ENCODE measurements around the gene ZBTB45.

ZBTB45 gene

GRCh38 chr19:58538257-58539168, 18.9 kb upstream of the ZBTB45 start:
- DNase-seq, result no peak

GRCh38 chr19:58536852-58537798, 17.5 kb upstream of the ZBTB45 start:
- DNase-seq, result no peak

- DNase-seq, result no peak
Observed at GRCh38 chr19:58535857-58536256, 16.2 kb upstream of the ZBTB45 start.

DNA sequence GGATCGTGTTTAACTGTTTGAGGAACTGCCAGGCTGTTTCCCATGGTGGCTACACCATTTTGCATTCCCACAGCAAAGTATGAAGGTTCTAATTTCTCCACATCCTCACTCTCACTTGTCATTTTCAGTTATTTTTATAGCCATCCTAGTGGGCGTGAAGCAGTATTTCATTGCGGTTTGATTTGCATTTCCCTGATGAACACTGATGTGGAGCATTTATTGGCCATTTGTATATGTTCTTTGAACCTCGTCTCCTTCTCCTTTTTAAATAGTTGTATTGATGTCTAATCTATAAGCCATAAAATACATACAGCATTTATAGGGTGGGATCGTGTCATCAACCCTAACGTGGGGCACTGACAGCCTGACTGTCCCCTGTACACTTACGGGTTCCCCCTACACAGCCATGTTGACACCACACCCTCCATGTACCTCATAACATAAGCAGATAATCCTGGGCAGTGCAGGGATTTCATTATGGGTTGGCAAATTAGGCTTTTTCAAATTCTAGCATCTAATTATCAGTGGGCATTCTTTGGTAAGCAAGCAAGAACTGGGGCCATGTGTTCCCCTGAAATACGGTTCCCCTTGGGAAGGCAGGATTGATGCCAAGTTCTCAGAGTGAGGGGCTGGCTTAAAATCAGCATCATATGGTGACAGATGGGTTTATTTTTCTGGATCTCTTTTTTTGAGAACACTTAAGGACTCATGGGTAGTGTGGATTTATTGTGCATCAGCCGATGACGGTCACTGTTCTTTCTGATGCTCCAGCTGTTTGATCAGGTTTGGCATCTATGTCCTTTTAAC, 11.6 kb upstream of the ZBTB45 start:
- no peak for DNase-seq

- no peak for DNase-seq
Observed at GRCh38 chr19:58529405-58529804, 9.8 kb upstream of the ZBTB45 start.

GRCh38 chr19:58522709-58523108, 3.1 kb upstream of the ZBTB45 start:
- DNase-seq, result no peak

DNA sequence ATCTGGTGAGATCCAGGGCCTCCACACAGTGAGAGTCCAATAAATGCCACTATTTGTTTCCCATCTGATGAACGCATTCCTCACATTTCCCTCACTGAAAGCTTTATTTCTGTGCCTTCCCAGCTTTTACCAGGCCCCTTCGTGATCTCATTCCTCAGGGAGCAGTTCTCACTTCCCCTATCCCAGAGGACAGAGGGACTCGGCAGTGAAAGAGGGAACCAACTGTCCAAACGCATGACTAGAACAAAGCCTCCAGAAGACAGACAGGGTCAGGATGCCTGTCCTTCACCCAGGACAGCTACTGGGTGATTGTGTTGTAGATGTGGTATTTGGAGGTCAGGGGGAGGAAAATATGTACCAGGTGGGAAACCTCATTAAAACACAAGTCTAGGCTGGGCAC, 2.0 kb upstream of the ZBTB45 start:
- DNase-seq, result no peak

DNA sequence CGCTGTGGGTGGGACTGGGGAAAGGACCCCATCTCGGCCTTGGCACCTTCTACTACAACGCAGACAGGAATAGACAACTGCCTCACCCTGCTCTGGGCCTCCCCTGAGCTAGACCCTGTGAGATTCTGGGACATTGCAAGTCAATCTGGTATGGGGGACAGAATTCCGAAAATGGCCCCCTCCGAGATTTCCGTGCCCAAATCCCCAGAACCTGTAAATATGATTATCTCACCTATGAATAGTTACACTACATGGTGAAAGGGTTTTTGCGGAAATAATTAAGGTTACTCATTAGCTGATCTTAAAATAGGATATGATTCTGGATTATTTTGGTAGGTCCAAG, 618 bp upstream of the ZBTB45 start:
- DNase-seq, result no peak

GRCh38 chr19:58519087-58519354, 589 bp downstream of the ZBTB45 start:
- DNase-seq, result peak; percentile 66

DNA sequence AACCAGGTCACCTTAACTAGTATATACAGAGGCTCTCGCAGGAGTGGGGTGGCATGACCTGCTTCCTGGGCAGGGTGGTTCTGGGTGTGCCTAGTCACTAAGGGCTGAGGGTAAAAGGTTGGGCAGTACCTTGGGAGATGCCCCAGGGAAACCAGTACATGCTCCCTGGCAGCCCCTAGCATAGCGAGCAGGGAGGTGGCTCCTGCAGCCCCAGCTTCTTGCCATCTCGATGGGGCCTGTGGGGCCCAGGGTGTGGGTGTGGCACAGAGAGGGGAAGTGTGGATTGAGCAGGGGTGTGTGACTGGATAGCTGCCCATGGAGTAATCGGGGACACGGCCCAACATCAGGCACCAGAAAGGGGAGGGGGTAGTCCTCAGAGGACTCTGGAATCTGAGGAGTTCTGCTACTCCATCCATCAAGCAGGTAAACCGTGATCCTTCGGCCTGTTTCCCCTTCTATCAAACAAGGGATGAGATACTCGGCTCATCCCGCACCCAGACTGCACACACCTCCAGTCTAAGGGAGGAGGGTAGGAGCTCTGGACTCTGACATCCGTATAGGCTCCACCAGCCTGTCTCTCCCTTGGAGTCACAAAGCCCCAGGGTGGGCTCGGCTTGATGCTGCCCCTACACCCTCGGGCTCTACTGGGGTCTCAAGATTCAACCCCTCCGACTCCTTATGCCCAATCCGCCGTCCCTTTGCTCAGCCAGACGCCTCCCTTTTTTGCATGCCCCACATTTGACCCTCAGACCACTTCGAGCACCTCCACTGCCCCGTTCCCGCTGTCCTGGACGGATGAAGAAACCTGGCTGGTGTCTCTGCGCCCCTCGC, 1.1 kb downstream of the ZBTB45 start:
- peak; percentile 46 for DNase-seq

DNA sequence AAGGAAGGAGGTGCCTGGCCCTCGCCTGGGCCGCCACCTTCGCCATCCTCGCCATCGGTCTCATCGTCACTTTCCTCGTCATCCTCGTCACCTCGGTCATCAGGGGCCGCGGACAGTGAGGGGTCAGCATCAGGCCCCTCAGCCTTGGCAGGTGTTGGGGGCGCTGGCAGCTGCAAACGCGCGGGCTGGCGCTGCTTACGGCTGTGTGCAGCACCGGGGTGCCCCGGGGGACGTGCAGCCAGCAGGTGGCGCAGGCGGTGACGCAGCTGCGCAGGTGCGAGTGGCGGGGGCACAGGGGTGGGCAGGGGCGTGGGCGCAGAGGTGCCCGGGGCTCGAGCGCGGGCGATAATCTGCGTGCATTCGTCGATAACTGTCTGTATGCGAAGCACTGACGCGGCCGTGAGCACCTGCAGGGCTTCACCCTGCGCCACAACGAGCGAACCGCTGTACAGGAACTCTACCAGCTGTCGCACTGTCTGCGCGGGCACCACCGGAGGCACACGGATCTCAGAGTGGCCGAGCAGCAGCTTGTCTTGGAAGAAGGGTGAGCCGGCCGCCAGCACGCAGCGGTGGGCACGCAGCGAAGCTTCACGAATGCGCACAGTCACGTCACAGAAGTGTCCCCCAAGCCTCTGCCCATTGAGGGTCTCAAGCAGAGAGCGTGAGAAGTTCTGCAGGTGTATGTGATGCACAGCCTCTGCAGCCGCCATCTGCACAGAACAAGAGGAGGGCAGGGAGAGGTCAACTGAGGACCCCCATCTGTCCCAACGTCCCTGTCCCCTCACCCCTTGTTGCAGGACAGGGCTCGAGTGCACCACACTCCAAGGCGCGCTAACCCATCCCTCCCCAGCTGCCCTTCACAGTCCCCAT, 2.4 kb downstream of the ZBTB45 start:
- DNase-seq, result no peak

DNA sequence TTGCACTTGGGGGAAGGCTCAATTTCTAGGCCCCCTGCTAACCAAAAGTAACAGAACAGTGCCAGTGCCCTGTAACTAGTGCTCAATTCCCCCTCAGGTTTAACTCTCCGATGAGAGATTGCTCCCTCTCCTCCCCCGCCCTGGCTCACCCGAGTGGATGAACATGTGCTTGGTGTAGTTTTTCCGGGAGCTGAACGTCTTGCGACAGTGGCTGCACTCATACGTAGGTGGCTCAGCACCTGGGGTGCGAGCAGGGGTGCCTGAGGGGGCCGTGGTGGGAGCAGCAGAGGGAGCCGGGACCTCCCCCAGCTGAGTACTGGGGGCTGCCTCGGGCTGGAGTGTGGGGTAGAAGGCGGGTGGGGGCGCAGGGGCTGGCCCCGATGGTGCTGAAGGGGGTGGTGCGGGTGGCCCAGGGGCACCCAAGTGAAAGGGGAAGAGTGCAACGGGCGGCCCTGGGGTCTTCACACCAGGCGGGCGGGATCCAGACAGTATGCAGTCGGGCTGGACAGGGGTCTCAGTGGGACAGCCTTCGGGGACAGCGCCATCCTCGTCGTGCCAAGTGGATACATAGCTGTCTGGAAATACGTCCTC, 3.3 kb downstream of the ZBTB45 start:
- DNase-seq, result no peak

DNA sequence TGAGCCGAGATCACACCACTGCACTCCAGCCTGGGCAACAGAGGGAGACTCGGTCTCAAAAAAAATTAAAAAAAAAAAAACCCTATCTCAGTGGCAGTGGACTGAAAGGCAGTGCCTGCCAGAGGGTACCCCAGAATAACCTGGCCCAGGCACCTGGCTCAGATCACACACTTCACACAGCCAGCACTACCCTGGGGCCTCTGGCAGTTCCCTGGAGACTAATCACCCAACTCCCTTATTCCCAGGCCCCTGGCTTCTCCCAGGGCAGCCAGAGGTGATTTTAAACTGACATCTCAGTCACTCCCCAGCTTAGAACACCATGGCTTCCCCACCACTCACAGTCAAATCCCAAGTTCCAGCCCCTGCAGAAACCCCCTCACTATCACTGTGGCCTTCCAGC, 4.4 kb downstream of the ZBTB45 start:
- DNase-seq, result no peak

- DNase-seq, result no peak
Observed at GRCh38 chr19:58514564-58515022, 5.0 kb downstream of the ZBTB45 start.

DNA sequence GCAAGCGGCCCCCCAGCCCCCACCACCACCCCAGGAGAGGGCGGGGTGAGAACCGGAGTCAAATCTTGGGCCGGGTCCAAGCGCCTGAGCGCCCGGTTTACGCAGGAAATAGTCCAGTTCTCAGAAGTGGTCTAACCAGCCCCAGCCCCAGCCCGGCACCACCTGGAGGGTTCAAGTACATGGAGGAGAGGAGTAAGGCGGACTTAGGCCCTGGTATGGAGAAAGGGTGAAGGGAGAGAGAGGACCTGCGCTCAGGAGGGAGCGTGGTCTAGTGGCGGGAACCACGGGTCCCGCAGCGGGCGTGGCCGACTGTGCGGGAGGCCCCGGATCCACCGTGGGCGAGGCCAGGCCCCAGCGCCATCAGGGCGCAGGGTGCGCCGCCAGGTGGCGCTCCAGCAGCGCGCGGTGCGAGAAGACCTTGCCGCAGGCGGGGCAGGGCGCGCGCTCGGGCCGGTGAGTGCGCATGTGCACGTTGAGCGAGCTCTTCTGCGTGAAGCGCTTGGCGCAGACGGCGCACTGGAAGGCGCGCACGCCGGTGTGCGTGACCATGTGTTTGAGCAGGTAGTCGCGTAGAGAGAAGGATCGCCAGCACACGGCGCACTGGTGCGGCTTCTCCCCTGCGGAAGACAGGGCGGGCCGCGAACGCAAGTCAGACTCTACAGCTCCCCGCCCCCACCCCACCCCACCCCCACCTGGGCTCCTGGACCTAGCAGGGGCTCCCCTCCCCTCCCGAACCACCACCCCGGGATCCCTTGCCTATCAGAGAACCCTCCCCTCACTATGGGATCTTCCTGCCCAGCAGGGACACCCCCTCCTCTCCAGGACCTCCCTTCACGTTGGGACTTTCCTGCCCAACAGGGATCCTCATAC, 5.7 kb downstream of the ZBTB45 start:
- DNase-seq, result peak; percentile 98

DNA sequence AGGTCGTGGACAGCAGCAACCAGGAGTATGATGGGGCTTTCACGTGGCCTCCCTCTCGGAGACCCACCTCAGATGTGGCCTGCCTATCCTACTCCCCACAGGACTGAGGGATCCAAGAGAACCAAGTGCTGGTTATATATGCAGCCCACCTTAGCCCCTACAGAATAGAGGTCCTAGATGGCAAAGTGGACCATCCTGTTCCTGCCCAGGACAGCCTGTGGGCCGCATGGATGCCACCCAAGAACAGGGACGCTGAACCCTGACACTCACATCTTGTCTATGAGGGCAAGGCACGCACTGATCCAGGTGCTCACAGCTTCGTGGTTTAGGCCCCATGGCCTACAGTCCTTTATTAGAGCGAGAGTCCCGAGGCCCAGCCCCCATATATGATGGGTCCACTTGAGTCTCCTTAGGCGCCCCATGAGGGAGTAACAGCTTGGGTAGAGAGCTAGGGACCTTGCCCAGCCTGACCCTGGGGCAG, 6.4 kb downstream of the ZBTB45 start:
- DNase-seq, result no peak

DNA sequence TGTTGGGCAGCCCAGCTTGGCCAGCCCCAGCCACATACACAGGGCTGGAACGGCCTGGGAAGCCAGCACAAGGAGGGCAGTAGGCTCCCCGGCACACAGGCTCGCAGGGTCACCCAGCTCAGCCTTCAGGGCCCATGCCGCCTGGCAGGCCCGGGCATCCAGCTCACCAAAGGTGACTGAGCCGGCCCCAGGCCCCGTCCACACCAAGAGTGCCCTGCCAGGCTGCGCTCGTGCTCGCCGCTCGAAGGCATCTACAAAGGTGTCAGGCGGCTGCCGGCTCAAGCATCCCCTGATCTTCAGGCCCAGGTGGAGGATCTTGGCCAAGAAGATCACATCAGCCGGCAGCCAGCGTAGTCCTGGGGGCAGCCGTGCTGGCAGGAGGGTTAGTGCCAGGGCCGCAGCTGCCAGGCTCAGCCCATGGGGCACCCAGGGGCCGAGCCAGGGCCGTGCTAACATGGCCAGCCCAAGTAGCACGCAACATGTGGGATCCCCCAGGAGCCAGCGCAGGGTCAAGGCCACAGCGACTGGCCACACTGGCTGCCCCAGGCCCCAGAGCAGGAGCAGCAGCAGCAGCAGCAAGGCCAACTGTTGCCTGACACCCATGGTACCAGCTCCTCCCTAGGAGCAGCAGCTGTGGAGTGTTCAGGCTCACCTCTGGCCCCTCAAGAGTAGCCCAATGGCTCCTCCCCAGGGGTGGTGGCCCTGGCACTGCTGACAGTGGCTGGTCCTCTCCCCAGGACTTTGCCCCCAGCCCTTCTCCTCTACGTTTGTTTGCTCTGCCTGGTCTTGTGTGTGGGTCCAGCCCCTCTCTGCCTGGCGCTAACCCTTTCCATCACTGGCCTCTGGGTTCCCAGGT, 8.0 kb downstream of the ZBTB45 start, which contains the start of gene SLC27A5:
Gene SLC27A5 (minus strand): TSS at position 640 of the 856 bp plus-strand sequence. CDS start 37 bp downstream, at position 603.
- DNase-seq, result no peak

GRCh38 chr19:58510084-58510862, 9.3 kb downstream of the ZBTB45 start:
- no peak for DNase-seq
